GM21619 (cell line): ENCODE measurements around the gene NTN1.

Experiments used
- ATAC-seq: cut with Tn5 transposase; IDR thresholded peaks from one replicate; pipeline ENCODE4 v1.9.1; 2021; ENCODE audit not compliant: unreplicated experiment

NTN1 gene

GRCh38 chr17:9116861-9117568 is 95.7 kb downstream of the NTN1 start:
- no peak for ATAC-seq

- no peak for ATAC-seq
Observed at GRCh38 chr17:9120471-9120870, 99.2 kb downstream of the NTN1 start.

GRCh38 chr17:9121186-9121820 is 100.0 kb downstream of the NTN1 start:
- ATAC-seq, result no peak

DNA sequence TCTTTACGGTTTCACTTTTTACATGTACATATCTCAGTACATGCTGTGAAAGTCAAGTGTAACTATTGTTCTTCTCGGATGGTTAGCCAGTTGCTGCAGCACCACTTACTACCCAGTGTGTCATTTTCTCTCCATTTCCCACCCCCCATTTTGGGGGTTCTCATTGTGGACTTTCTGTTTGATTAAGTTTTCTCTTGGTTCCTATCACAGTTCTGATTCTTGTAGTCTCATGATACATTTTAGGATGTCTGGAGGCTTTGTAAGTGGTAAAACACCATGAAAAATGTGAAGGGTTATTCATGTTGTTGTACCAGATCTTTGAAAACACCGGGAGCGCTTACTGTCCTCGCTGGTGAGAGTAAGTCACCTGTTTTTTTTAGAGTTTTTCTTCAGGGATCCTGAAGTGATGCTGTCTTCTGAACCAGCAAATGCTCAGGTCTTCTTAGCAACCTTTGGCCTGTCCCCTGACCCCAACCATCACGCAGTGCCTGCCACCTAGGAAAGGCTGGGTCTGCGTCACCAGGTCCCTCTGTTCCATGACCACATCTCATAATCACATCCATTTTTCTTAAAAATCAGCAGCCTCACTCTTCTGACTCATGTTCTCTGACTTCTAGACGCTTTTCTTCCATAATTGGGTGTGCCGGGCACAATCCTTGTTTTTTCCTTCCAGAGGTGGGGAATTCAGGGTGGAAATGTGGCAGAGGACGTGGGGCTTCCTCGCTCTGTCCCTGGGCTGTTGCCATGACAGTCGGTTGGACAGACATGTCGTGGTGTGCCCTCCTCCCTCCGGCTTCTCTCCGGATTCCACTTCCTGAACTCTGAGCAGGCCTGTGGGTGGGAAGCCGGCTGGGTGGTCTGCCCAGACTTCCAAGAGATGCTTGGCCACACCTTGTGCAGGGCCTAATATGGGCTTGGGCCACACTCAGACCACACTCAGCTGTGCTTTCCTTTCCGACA is 102.6 kb downstream of the NTN1 start:
- ATAC-seq, result no peak

DNA sequence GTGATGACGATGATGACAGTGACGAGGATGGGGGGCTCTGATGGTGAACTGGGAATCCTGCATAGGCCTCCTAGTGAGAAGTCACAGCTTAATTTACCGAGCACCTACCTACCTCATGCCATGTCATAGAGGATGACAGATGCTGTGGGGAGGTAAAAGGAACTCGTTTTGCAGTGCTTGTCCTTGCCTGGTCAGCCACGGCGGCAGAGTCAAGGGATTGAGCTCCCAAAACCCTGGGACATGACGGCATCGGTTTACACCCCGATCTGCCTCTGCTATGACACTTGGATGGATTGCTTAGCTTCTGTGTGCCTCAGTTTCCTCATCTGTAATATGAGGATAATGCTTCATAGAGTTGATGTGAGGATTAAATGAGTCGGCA is 103.2 kb downstream of the NTN1 start:
- ATAC-seq, result no peak

GRCh38 chr17:9125722-9126121 is 104.4 kb downstream of the NTN1 start:
- ATAC-seq, result no peak

DNA sequence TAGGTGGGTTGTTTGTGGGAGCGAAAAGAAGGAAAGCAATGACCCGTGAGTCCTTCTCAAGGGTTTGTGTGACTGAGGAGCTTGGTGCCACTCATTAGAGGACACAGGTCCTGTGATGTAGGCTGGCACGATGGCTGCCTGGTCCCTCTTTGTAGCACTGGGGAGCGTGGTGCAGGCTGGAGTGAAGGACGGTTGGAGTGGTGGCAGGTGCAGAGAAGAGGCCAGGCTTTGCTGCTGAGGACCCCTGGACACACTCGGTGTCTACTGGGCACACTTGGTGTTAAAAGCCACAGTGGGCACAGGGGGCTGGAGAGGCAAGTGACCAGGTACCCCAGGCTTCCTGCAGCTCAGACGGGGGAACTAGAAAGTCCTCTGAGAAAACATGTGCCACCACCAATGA is 106.0 kb downstream of the NTN1 start:
- no peak for ATAC-seq

DNA sequence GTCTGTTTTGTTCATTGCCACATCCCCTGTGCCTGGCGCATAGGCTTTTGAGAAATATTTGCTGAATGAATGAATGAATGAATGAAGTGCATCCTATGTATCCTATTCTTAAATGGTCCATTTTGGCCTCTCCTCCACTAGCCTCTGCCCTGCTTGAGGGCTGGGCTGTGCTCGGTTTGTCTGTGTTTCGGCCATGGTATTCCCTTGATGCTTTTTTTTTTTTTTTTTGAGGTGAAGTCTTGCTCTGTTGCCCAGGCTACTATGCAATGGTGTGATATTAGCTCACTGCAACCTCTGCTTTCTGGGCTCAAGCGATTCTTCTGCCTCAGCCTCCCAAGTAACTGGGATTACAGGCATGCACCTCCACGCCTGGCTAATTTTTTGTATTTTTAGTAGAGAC is 110.1 kb downstream of the NTN1 start:
- ATAC-seq, result no peak

DNA sequence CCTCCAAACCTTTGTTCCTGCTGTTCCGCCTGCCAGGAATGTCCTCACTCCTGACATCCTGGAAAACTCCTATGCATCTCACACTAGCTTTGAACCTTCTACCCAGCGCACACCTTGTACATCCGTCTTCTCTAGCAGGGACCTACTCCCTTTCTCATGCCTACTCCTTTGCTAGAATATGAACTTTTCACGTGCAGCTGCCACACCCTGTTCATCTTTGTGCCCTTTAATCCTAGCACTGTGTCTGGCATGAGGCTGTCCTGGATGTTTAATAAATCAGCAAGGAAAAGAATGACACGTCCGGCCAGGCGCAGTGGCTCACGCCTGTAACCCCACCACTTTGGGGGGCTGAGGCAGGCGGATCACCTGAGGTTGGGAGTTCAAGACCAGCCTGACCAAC is 111.0 kb downstream of the NTN1 start:
- ATAC-seq, result no peak

- no peak for ATAC-seq
Observed at GRCh38 chr17:9132944-9133610, 111.8 kb downstream of the NTN1 start.

DNA sequence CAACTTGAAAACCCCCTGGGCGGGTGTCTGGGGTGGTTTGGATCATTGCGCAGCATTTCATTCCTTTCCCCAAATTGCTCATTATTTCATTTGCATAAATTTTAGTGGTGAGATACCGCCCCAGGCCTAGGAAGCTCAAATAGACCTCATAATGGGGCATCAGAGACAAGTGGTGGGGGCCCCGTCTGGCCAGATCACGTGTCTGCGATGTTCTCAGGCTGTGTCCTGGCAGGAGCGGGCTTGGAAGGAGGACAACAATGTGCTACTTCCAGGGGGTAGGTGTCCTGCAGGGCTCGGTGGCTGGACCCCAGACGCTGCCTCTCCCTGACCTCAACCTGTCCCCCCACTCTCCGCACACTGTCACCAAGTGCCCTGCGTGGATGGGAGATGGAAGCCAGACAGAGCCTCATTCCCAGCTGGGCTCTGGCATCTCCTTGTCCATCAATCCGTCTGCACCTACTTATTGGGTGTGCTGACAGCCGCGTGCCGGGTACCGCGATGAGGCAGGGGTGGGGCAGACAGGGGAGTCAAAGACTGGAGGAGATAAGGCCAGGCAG is 116.9 kb downstream of the NTN1 start:
- ATAC-seq, result no peak

DNA sequence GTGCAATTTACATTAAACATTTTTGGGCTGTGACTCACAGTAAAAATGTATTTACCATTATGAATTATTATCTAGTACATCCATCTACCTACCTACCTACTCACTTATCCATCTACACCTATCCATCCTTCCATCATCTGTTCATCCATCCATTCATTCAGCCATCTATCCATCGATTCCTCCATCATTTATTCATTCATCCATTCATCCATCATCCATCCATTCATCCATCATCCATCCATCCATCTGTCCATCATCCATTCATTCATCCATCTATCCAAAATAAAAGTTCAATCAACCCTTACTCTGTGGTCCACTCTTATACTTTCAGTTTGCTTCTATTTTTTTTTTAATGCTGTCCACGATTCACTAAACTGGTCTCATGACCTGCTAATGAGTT is 118.4 kb downstream of the NTN1 start:
- ATAC-seq, result no peak

DNA sequence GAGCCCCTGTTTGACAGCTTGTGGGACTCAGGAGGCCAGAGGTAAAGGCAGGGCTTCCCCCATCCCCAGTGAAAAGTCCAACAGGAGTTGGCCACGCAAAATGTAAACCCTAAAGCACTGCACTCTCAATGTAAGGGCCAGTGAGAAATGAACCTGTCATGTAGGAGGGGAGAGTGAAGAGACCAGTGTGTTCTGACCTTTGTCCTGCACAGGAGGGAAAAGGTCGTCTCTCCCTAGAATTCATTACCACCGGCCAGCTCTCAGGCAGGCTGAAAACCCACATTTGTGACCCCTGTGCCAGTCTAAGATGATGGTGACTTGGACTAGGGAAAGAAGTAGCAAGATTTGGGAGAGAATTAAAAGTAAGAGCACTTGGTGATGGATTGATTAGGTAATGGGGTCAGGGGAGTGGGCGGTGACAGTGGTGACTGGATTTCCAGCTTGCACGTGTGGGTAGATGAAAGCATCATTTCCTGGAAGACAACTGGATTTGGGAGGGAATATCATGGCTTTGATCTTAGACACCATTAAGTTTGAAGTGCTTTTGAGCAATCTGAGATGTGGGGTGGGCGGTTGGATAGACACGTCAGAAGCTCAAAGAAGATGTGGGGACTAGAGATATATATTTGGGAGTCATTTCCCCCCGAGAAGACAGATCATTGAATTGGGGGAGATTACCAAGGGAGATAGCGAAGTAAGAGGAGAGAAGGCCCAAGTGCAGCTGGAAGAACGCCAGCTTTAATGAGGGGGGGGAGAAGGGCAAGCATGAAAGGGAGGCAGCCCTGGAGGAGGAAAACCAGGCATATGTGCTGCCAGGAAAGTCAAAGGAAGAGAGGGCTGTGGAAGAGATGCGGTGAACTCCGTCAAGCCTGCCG is 119.5 kb downstream of the NTN1 start:
- no peak for ATAC-seq

DNA sequence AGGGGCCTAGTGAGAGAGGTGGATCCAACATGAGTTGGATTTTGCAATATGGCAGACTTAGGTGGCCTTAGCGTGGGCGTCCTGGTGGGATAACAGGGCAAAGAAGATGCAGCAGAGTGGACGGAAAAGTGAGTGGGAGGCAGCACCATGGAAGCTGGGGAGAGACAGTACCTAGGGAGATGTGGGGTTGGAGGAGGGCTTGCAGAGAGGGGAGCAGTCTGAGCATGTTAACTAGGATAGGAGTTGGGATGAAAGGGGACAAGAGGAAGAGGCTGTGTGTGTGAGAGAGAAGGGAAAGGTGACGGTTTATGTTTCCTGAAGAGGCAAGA is 120.1 kb downstream of the NTN1 start:
- no peak for ATAC-seq

DNA sequence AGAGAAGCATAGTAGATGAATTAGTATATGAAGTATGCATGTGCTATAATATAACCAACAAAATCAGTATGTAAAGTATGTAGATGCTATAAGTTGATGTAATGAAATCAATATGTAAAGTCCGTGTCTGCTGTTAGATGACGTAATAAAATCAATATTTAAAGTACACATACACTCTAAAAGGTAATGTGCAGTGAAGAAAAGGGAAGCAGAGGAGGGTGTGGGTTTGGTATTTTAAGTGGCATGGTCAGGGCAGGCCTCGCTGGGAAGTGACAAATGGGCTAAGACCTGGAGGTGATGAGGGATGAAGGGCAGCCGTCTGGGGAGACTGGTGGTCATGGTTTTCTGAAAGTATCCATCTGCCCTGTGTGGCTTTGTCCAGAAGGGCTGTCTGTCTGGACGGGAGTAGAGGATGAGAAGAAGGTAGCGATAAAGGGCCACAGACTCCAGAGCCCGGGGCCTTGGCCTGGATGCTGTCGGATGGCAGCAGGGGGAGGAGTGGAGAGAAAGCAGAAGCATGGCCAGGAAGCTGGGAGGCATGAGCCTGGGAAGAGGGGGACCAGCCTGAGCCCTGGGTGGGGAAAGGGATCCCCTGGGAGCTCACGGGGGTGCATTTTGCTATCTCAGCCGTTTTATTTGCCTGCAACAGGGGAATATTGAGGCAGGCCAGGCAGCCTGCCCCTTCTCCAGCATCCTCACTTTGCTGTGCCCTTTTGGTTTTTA is 121.6 kb downstream of the NTN1 start:
- ATAC-seq, result no peak

DNA sequence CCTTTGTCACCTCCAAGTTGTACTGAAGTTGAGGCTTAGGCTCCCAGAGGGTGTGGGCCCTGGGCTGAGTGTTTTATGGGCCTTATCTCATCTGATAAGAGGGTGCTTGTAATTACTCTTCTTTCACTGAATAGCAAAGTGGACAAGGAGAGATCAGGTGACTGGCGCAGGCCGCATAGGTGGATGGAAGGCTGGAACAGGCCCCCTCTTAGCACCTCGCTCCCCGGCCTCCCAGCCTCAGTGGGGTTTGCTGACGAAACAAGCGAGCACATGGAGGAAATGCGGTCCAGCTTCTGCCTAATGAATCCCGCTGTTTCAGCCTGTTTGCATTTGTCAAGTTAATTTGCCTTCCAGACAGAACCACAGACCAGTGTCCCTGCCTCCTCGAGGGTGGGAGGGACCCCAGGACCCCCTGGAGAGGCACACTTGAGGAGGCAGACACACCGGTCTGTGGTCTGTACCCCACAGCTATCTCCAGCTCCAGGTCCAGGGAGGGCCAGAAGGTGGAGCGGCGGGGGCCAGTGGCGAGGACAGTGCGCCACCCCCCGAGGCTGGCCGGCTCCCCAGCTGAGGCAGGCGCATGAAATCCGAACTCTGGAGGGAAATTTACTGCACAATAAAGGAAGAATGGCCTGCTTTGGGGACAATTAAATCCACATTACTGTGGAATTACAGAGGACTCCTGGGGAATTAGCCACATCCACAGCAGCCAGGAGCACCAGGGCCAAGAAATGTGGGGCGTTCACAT is 123.4 kb downstream of the NTN1 start:
- no peak for ATAC-seq

DNA sequence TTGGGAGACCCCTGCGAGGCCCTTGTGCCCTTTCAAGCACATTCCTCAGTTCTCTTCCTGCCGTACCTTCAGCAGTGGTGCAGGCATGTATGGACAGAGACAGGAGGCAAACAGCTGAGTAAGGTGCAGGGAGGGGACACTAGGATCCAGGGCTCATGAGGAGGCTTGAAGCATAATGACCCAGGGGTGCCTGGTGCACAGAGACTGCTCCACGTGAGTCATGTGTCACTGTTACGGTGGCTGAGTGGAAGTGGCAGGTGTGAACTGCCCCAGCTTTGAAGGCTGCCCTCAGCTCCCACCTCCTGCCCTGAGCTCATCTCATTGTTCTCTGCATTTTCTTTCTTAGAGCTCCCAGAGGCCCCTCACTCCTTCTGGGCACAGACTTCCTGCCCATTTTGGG is 124.8 kb downstream of the NTN1 start:
- ATAC-seq, result no peak

GRCh38 chr17:9148905-9149525 is 127.7 kb downstream of the NTN1 start:
- no peak for ATAC-seq
